Type B pancreatic cell (in vitro differentiated cells): ENCODE results near the gene NAALAD2. TPM values are rescaled to one million over a fixed set of nuclear protein-coding genes. Genes with fewer than 3 reads are reported as not detected.

ENCODE experiments used
- DNase-seq: peaks from one replicate; pipeline ENCODE4 v3.0.0; 2021; ENCODE audit warnings: mixed read lengths; ENCODE audit not compliant: unreplicated experiment; ENCODE audit errors: extremely low spot score
- H3K27ac Mint-ChIP-seq: 2 replicates; pipeline ENCODE4 v1.8.0; 2021; ENCODE audit warnings: mild to moderate bottlenecking, mixed read lengths
- H3K27me3 Mint-ChIP-seq: 2 replicates; pipeline ENCODE4 v1.8.0; 2021; ENCODE audit warnings: mixed read lengths
- H3K36me3 Mint-ChIP-seq: 2 replicates; pipeline ENCODE4 v1.8.0; 2021; ENCODE audit warnings: mixed read lengths
- H3K4me1 Mint-ChIP-seq: one replicate; pipeline ENCODE4 v1.8.0; 2021; ENCODE audit warnings: mixed read lengths; ENCODE audit not compliant: unreplicated experiment
- H3K4me3 Mint-ChIP-seq: 2 replicates; pipeline ENCODE4 v1.8.0; 2021; ENCODE audit warnings: mild to moderate bottlenecking, mixed read lengths
- H3K9me3 Mint-ChIP-seq: 2 replicates; pipeline ENCODE4 v1.8.0; 2021; ENCODE audit warnings: mixed read lengths
- CTCF ChIP-seq: fragments of 200-600 bp; sonication (generic); conservative IDR thresholded peaks from 2 replicates; pipeline ENCODE4 v1.5.0; 2021; ENCODE audit warnings: antibody characterized with exemption, mild to moderate bottlenecking
- total RNA-seq: library from RNA; stranded (reverse); gene quantifications from 2 replicates; pipeline ENCODE4 v1.2.1, GENCODE V29; 2021; ENCODE audit warnings: low replicate concordance

NAALAD2 gene
- total RNA-seq, 1 donor from 2014 or later, result 16.9 TPM

GRCh38 chr11:90179923-90180322, 45.5 kb downstream of the NAALAD2 start:
- peaks cover 5% of the 10 kb centered on the region for H3K9me3 Mint-ChIP-seq
- TF ChIP-seq CTCF, result no peak
- no peak overlapping the region for H3K27ac Mint-ChIP-seq
- H3K36me3 Mint-ChIP-seq, result no peaks in the 10 kb centered on the region
- no peak overlapping the region for H3K4me3 Mint-ChIP-seq
- no peaks in the 10 kb centered on the region for H3K27me3 Mint-ChIP-seq
- H3K4me1 Mint-ChIP-seq, result no peaks in the 10 kb centered on the region
- DNase-seq, result no peak

- Mint-ChIP-seq H3K9me3 (no peaks in the 10 kb centered on the region), H3K4me3 (no peak overlapping the region), H3K4me1 (no peaks in the 10 kb centered on the region), H3K27me3 (no peaks in the 10 kb centered on the region), H3K27ac (no peak overlapping the region), H3K36me3 (peaks cover 13% of the 10 kb centered on the region)
- no peak for DNase-seq
- no peak for TF ChIP-seq CTCF
These were observed 53.4 kb downstream of the NAALAD2 start for GRCh38 chr11:90187839-90188238.

DNA sequence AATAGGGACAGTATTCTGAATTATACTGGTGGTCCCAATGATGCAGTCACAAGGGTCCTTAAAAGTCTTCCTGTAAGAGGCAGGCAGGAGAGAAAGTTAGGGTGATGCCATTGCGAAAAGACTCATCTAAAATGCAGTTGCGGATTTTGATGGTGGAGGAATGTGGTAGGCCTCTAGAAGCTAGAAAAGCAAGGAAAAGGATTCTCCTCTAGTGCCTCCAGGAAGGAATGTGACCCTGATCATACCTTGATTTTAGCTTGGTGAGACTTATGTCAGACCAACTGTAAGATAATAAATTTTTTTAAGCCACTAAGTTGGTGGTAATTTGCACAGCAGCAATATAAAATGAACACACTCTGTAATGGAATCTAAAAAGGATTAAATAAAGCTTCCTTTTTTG, 54.5 kb downstream of the NAALAD2 start:
- no peaks in the 10 kb centered on the region for H3K9me3 Mint-ChIP-seq
- no peak for TF ChIP-seq CTCF
- no peak overlapping the region for H3K27ac Mint-ChIP-seq
- H3K36me3 Mint-ChIP-seq, result peaks cover 13% of the 10 kb centered on the region
- no peak for DNase-seq
- H3K27me3 Mint-ChIP-seq, result no peaks in the 10 kb centered on the region
- no peaks in the 10 kb centered on the region for H3K4me1 Mint-ChIP-seq
- H3K4me3 Mint-ChIP-seq, result no peak overlapping the region

DNA sequence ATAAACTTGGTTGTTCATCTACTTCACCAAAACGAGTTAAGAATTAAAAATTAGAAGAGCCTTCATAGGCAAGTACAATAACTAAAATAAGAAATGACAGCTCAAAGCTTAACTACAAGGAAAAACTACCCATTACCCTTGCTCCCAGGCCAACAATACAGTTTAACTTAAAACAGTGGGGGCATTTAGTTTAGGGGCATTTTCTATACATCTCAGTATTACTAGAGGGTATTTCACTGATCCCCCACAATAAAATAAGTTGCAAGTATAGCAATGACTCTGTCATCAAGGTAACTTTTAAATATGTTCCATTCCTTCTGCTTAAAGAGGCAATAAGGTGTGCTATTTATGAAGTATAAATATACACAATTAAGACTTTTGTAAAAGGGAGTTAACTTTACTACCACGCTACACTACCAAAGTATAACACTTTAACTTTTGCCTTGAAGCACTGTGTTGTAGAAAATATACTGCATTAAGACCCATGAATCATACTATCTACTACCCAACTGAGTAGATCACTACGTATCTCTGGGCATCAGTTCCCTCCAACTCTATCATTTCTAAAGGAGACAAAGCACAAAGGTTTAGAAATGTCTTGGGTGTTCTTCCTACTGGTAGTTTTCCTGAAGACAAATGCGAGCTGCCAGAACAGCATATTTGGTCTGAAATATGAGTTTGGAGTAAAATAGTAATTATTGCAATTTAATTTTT, 58.6 kb downstream of the NAALAD2 start:
- Mint-ChIP-seq H3K36me3 (peaks cover 11% of the 10 kb centered on the region), H3K9me3 (no peaks in the 10 kb centered on the region), H3K4me3 (no peak overlapping the region), H3K27ac (no peak overlapping the region), H3K4me1 (no peaks in the 10 kb centered on the region), H3K27me3 (no peaks in the 10 kb centered on the region)
- DNase-seq, result no peak
- TF ChIP-seq CTCF, result no peak

DNA sequence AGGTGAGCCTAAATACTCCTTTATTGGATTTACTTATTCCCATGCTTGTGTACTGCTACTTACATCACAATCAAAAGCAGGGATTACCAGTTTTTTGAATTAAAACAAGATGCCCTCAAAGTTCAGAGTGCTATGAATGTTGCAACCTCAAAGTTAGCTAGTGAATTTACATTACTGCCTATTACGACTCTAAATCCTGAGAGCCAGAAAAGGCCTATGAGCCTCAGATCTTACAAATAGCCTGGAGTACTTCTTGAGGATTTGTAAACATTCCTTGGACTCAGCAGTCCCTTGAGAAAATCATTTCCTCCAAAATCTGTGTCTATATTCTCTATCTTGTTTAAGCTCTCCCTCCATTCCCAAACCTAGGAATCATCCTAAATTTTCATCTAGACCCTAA, 62.9 kb downstream of the NAALAD2 start:
- no peaks in the 10 kb centered on the region for H3K27me3 Mint-ChIP-seq
- no peaks in the 10 kb centered on the region for H3K9me3 Mint-ChIP-seq
- H3K27ac Mint-ChIP-seq, result no peak overlapping the region
- no peak overlapping the region for H3K4me3 Mint-ChIP-seq
- H3K36me3 Mint-ChIP-seq, result peaks cover 17% of the 10 kb centered on the region
- no peak for TF ChIP-seq CTCF
- DNase-seq, result no peak
- no peaks in the 10 kb centered on the region for H3K4me1 Mint-ChIP-seq
